Brain microvascular endothelial cell (primary cell): Measurements from ENCODE around the gene COL4A4.

ENCODE experiments used
- DNase-seq: peaks from one replicate; pipeline ENCODE4 v3.0.0-alpha.2; 2020
- H3K27ac ChIP-seq: fragments of 250-450 bp; sonication (Bioruptor Pico); 2 replicates; pipeline ENCODE4 v1.5.1; 2020; ENCODE audit warnings: mild to moderate bottlenecking, moderate library complexity
- H3K27me3 ChIP-seq: fragments of 250-450 bp; sonication (Bioruptor Pico); replicated peaks from 2 replicates; pipeline ENCODE4 v1.5.1; 2020; ENCODE audit warnings: mild to moderate bottlenecking
- H3K36me3 ChIP-seq: fragments of 250-450 bp; sonication (Bioruptor Pico); replicated peaks from 2 replicates; pipeline ENCODE4 v1.5.1; 2020; ENCODE audit warnings: mild to moderate bottlenecking
- H3K4me3 ChIP-seq: 2 replicates; pipeline ENCODE4 v1.5.1; 2011; ENCODE audit warnings: low read depth, mild to moderate bottlenecking, control low read depth, low read length, moderate library complexity
- in situ Hi-C: cut with HindIII; loops from 2 replicates; pipeline ENCODE4 v1.10.0; 2017; ENCODE audit warnings: low sequenced_read_pairs, low pct_ligation_motif_present
- TF ChIP-seq, protein P1 (sequence below): IDR thresholded peaks from 2 replicates; pipeline ENCODE4 v1.5.1; 2011; ENCODE audit warnings: low read depth, mild to moderate bottlenecking, moderate library complexity, low read length, control low read depth, inconsistent platforms; ENCODE audit errors: missing control alignments

COL4A4 gene

DNA sequence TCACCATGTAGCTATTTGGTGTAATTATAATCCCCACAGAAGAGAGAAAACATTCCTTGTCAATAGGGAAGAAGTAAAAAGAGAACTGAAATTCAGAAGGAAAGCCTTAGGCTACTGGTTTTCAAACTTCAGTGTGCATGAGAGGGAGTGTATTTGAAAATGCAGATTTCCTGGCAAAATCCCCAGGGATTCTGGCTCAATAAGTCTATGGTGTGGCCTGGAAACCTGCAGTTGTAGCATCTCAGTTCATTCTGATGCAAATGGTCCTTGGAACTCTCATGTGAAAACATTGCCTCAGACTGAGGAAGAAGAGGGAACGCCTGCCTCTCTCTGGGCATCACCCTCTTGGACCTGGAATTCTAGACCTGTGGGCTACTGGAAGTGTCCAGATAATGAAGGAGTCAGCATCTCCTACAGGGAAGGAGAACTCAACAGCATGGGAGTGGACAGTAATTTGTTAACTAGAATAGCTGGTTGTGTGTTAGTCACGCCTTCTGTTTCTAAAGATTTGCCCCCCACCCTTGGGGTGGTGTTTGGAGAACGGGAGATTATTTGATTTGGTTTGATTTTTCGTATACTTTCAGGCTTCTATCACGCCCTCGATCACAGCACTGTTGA is 21.7 kb upstream of the COL4A4 start:
- H3K36me3 ChIP-seq: no peaks in the 10 kb centered on the region
- H3K27ac ChIP-seq: no peak overlapping the region
- in situ Hi-C loops: no loop called here
- DNase-seq: no peak
- TF ChIP-seq, protein P1, sequence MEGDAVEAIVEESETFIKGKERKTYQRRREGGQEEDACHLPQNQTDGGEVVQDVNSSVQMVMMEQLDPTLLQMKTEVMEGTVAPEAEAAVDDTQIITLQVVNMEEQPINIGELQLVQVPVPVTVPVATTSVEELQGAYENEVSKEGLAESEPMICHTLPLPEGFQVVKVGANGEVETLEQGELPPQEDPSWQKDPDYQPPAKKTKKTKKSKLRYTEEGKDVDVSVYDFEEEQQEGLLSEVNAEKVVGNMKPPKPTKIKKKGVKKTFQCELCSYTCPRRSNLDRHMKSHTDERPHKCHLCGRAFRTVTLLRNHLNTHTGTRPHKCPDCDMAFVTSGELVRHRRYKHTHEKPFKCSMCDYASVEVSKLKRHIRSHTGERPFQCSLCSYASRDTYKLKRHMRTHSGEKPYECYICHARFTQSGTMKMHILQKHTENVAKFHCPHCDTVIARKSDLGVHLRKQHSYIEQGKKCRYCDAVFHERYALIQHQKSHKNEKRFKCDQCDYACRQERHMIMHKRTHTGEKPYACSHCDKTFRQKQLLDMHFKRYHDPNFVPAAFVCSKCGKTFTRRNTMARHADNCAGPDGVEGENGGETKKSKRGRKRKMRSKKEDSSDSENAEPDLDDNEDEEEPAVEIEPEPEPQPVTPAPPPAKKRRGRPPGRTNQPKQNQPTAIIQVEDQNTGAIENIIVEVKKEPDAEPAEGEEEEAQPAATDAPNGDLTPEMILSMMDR: no peak
- H3K4me3 ChIP-seq: no peak overlapping the region
- H3K27me3 ChIP-seq: no peaks in the 10 kb centered on the region

- Histone ChIP-seq H3K36me3 (no peaks in the 10 kb centered on the region), H3K4me3 (no peak overlapping the region), H3K27ac (no peak overlapping the region), H3K27me3 (no peaks in the 10 kb centered on the region)
- TF ChIP-seq, protein P1: no peak
- in situ Hi-C loops: no loop called here
- no peak for DNase-seq
Measured at GRCh38 chr2:227183657-227184367, 19.8 kb upstream of the COL4A4 start.

DNA sequence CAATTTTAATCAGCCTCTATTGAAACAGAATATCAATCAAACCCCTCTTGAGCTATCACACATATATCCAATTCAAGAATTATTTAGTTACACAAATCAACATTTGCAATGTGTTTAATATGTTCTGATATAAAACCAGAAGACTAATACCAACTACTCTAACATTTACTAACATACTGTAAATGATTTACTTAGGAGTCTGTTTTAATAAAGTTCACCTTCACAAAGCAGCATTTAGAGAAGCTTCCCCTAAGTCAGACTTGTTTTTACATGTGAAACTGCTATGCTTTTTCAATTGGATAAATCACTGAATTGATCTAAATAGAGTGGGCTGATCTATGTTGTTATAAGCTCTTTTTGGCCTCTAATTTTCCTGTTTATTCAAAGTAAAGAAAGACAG is 18.8 kb upstream of the COL4A4 start:
- TF ChIP-seq, protein P1: no peak
- no peak for DNase-seq
- H3K36me3 ChIP-seq: no peaks in the 10 kb centered on the region
- in situ Hi-C loops: no loop called here
- H3K27ac ChIP-seq: no peak overlapping the region
- H3K27me3 ChIP-seq: no peaks in the 10 kb centered on the region
- H3K4me3 ChIP-seq: no peak overlapping the region

DNA sequence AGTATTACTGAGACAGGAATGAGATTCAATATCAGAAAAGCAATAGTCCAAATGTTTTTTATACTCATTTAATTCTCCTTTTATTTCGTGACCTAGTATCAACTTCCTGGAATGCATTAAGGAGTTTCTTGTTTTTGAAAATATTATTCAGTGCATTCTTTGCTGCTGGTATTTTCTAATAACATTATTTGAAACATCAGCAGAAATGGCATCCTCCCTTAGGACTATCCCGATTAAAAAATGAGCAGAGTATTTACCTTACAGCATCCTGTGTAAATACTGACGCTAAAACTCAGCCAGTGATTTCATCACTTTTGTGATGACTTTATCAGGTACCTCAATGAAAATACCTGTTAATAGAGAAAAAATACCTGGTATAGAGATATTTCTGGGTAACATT is 16.8 kb upstream of the COL4A4 start:
- Histone ChIP-seq H3K27ac (no peak overlapping the region), H3K36me3 (no peaks in the 10 kb centered on the region), H3K27me3 (no peaks in the 10 kb centered on the region), H3K4me3 (no peak overlapping the region)
- DNase-seq: no peak
- TF ChIP-seq, protein P1: no peak
- in situ Hi-C loops: no loop called here

DNA sequence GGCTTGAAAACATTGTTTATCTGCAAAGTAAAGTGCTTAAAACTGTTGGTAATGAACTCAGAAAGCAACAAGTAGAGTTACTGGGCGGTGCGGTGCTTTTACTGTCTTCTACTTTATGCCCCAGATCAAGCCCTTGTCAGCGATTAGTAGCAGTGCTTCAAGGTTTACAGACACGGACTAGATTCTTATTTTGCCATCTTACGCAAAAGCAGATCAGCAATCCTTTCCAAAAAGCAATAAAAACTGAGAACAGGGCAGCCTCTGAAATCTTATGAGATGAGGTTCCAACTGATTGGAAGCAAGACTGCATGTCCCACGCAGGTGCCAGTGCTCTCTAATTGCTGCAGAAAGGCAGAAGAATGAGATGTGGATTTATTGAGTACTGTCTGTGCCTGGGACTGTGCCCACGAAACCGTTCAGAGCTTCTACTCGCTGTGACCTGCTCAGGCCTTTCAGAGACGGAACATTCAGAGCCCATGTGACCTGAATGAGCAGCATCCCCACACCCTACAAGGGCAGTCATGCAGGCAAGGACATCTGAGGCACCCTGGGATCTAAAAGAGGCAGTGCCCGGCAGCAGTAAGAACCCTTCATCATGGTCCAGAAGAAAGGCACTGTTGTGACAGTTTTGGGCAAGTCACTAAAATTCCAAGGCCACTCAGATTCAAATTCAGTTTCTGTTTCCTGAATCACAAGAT is 16.1 kb upstream of the COL4A4 start:
- H3K27me3 ChIP-seq: no peaks in the 10 kb centered on the region
- H3K4me3 ChIP-seq: no peak overlapping the region
- H3K27ac ChIP-seq: no peak overlapping the region
- H3K36me3 ChIP-seq: no peaks in the 10 kb centered on the region
- in situ Hi-C loops: no loop called here
- TF ChIP-seq, protein P1: no peak
- no peak for DNase-seq
